HL-60 (cell line): ENCODE measurements around the gene FARS2.

Source experiments
- CTCF ChIP-seq: IDR thresholded peaks from one replicate; pipeline ENCODE4 v1.5.1; 2011; ENCODE audit warnings: low read length, control low read depth, inconsistent platforms; ENCODE audit not compliant: insufficient read depth
- GABPA ChIP-seq: IDR thresholded peaks from 2 replicates; pipeline ENCODE4 v1.6.1; 2012; ENCODE audit warnings: low read depth
- POLR2AphosphoS5 ChIP-seq: IDR thresholded peaks from 2 replicates; pipeline ENCODE4 v1.6.1; 2012; ENCODE audit warnings: low read depth
- REST ChIP-seq: IDR thresholded peaks from 2 replicates; pipeline ENCODE4 v1.6.1; 2012; ENCODE audit warnings: low read depth; ENCODE audit not compliant: insufficient replicate concordance
- SPI1 ChIP-seq: IDR thresholded peaks from 2 replicates; pipeline ENCODE4 v1.6.1; 2012; ENCODE audit warnings: low read depth, mild to moderate bottlenecking, borderline replicate concordance

GRCh38 chr6:5776104-5776503 lies 514.8 kb downstream of the FARS2 start:
- no peak for TF ChIP-seq CTCF
- no peak for TF ChIP-seq GABPA
- no peak for TF ChIP-seq REST
- TF ChIP-seq POLR2AphosphoS5, result no peak
- no peak for TF ChIP-seq SPI1
